ENCODE data around the gene VSIG2.

VSIG2 gene

DNA sequence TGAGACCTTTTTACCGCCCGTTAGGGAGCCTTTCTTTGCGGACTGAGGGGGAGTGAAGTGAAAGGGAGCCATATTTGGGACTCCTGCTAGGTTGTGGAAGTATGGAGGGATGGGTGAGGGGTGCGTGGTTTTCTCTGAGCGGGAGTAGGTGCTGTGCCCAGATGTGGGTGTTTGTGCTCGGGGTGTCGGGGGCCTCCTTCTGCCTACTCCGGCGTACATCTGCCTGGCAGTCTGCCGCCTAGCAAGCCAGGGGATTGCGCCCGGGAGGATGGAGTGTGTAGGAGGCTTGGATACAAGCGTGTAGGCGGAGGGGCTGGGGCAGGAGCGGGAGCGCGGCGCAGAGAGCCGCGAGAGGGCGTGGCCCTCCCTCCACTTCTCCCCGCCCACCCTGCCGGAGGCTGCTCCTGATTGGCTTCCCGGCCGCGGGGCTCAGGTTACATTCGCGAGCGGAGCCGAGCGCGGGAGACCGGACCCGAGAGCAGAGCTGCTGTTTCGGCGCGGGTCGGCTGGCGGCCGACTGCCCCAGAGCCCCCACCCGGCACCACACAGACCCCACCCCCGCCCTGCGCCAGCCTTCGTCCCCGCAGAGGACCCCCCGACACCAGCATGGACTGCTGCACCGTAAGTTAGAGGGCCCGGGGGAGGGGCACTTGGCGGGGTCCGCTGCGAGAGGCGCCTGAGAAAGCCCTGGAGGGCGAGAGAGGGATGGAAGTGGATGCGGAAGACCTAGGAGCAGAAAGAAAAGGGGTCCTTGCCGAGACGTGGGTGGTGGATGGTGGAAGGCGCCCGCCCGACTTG, 12.4 kb downstream of the VSIG2 start, which contains the start of gene NRGN:
NRGN (plus strand) TSS at position 464 of the 798 bp plus-strand sequence; CDS start at position 607, 143 bp downstream.
- Histone ChIP-seq H3K36me3 (ENCODE audit: insufficient read depth, insufficient read length, low read length) (no peaks in the 10 kb centered on the region), H3K9me3 (ENCODE audit: insufficient read depth, low read length) (no peaks in the 10 kb centered on the region), H3K9ac (ENCODE audit: insufficient read length, low read depth) (peak within 1 kb of the TSS; percentile 62), H3K4me1 (ENCODE audit: insufficient read depth, insufficient read length) (no peaks in the 10 kb centered on the region), H3K4me3 (ENCODE audit: insufficient read length, low read depth) (peak within 1 kb of the TSS; percentile 62), H3K27me3 (ENCODE audit: insufficient read depth, insufficient read length) (peaks cover 81% of the 10 kb centered on the region)
- no peak for TF ChIP-seq SUZ12 (IDR thresholded peaks at IDR 0.05; ENCODE audit: extremely low read depth, insufficient read depth, insufficient read length)
- TF ChIP-seq YY1 (IDR thresholded peaks at IDR 0.05; ENCODE audit: insufficient read depth, insufficient read length): no peak
- no peak for TF ChIP-seq ZNF274 (IDR thresholded peaks at IDR 0.05; ENCODE audit: low read depth, low read length)
- peak; percentile 87 for DNase-seq (ENCODE audit: low read depth, low spot score)

DNA sequence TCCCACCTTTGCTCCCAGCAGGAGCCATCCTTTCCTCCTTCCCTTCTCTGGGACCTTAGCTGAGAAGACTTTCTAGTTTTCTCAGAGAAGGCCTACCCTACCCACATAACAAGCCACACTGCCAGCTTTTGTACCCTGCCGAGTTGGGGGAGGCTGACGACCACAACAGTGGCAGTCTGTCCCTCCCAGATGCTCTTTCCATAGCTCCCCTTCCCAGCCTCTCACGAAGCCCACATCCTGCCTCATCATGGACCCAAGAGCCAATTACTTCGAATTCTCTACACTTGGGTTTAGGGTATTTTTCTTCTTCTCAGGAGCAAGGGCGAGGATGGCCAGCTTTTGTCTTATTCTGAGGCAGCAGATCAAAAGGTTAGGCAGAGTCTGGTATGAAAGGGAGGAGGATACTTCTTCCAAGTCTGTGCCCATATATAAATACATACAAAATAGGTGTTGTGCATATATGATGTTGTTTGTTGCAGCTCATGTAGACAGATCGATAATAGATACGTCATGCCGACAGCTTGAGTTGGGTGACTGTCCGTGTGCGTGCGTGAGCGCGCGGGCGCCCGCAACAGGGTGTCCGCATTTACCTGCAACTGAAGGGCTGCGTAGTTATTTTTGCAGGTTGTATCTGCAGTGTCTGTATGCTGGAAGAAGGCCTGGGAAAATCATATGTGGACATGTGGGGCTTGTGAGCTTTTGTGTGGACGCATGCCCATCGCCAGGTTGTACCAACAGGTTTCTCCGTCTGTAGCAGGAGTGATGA, 13.2 kb downstream of the VSIG2 start:
- no peak for DNase-seq (ENCODE audit: low read depth, low spot score)
- H3K9me3 ChIP-seq (ENCODE audit: insufficient read depth, low read length): no peaks in the 10 kb centered on the region
- TF ChIP-seq ZNF274 (IDR thresholded peaks at IDR 0.05; ENCODE audit: low read depth, low read length) (no peak), YY1 (IDR thresholded peaks at IDR 0.05; ENCODE audit: insufficient read depth, insufficient read length) (no peak), SUZ12 (IDR thresholded peaks at IDR 0.05; ENCODE audit: extremely low read depth, insufficient read depth, insufficient read length) (no peak)
- H3K9ac ChIP-seq (ENCODE audit: insufficient read length, low read depth): peak overlapping the region; percentile 56
- no peaks in the 10 kb centered on the region for H3K36me3 ChIP-seq (ENCODE audit: insufficient read depth, insufficient read length, low read length)
- H3K4me1 ChIP-seq (ENCODE audit: insufficient read depth, insufficient read length): no peaks in the 10 kb centered on the region
- H3K27me3 ChIP-seq (ENCODE audit: insufficient read depth, insufficient read length): peaks cover 73% of the 10 kb centered on the region
- peak overlapping the region; percentile 15 for H3K4me3 ChIP-seq (ENCODE audit: insufficient read length, low read depth)

DNA sequence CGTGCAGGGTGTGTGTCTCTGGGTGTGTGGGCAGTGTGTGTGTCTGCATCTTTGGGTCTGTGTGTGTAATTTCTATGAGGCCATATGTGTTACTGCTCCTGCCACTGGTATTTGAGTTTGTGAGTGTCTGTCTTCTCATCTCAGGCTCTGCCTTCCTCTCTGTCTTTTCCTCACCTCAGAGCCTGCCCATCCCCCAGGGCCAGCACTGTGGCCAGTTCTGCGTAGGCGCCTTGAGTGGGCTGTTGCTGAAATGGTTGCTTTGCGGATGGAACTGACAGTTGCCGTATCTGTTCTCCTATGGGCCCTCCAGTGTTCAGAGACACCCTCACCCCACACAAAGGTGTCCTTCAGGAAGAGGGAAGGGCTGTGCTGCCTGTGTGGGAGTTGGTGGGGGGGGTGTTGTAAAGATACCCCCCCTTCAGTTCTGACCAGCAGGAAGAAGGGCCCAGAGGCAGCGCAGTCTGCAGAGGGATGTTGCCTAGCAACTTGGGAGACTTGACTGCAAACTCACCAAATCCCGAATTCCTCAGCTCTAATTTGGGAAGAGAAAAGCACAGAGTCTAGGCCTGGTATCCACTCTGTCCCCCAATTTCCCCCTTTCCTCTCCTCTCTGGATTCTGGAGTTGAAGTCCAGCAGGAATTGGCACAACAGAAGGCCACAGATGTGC, 14.3 kb downstream of the VSIG2 start:
- TF ChIP-seq YY1 (IDR thresholded peaks at IDR 0.05; ENCODE audit: insufficient read depth, insufficient read length): no peak
- no peak for TF ChIP-seq ZNF274 (IDR thresholded peaks at IDR 0.05; ENCODE audit: low read depth, low read length)
- DNase-seq (ENCODE audit: low read depth, low spot score): no peak
- peaks cover 61% of the 10 kb centered on the region for H3K27me3 ChIP-seq (ENCODE audit: insufficient read depth, insufficient read length)

GRCh38 chr11:124736736-124737135, 15.3 kb downstream of the VSIG2 start:
- no peak overlapping the region for H3K4me3 ChIP-seq (ENCODE audit: insufficient read length, low read depth)
- no peaks in the 10 kb centered on the region for H3K4me1 ChIP-seq (ENCODE audit: insufficient read depth, insufficient read length)
- H3K36me3 ChIP-seq (ENCODE audit: insufficient read depth, insufficient read length, low read length): no peaks in the 10 kb centered on the region
- no peak overlapping the region for H3K9ac ChIP-seq (ENCODE audit: insufficient read length, low read depth)
- no peak for DNase-seq (ENCODE audit: low read depth, low spot score)
- peaks cover 51% of the 10 kb centered on the region for H3K27me3 ChIP-seq (ENCODE audit: insufficient read depth, insufficient read length)
- TF ChIP-seq ZNF274 (IDR thresholded peaks at IDR 0.05; ENCODE audit: low read depth, low read length): no peak
- no peak for TF ChIP-seq YY1 (IDR thresholded peaks at IDR 0.05; ENCODE audit: insufficient read depth, insufficient read length)
- no peak for TF ChIP-seq SUZ12 (IDR thresholded peaks at IDR 0.05; ENCODE audit: extremely low read depth, insufficient read depth, insufficient read length)
- no peaks in the 10 kb centered on the region for H3K9me3 ChIP-seq (ENCODE audit: insufficient read depth, low read length)

More for the DNA sequence above, 14.3 kb downstream of the VSIG2 start:
- H3K36me3 ChIP-seq (ENCODE audit: insufficient read depth, insufficient read length, low read length): no peaks in the 10 kb centered on the region
- no peak overlapping the region for H3K4me3 ChIP-seq (ENCODE audit: insufficient read length, low read depth)
- no peak overlapping the region for H3K9ac ChIP-seq (ENCODE audit: insufficient read length, low read depth)
- H3K9me3 ChIP-seq (ENCODE audit: insufficient read depth, low read length): no peaks in the 10 kb centered on the region
- H3K4me1 ChIP-seq (ENCODE audit: insufficient read depth, insufficient read length): no peaks in the 10 kb centered on the region

GRCh38 chr11:124732230-124732629, 19.8 kb downstream of the VSIG2 start:
- H3K4me1 ChIP-seq (ENCODE audit: insufficient read depth, insufficient read length): no peaks in the 10 kb centered on the region
- H3K9me3 ChIP-seq (ENCODE audit: insufficient read depth, low read length): no peaks in the 10 kb centered on the region
- H3K27me3 ChIP-seq (ENCODE audit: insufficient read depth, insufficient read length): peaks cover 11% of the 10 kb centered on the region
- H3K9ac ChIP-seq (ENCODE audit: insufficient read length, low read depth): no peak overlapping the region
- H3K4me3 ChIP-seq (ENCODE audit: insufficient read length, low read depth): no peak overlapping the region
- TF ChIP-seq YY1 (IDR thresholded peaks at IDR 0.05; ENCODE audit: insufficient read depth, insufficient read length) (no peak), SUZ12 (IDR thresholded peaks at IDR 0.05; ENCODE audit: extremely low read depth, insufficient read depth, insufficient read length) (no peak), ZNF274 (IDR thresholded peaks at IDR 0.05; ENCODE audit: low read depth, low read length) (no peak)
- DNase-seq (ENCODE audit: low read depth, low spot score): no peak
- H3K36me3 ChIP-seq (ENCODE audit: insufficient read depth, insufficient read length, low read length): no peaks in the 10 kb centered on the region

DNA sequence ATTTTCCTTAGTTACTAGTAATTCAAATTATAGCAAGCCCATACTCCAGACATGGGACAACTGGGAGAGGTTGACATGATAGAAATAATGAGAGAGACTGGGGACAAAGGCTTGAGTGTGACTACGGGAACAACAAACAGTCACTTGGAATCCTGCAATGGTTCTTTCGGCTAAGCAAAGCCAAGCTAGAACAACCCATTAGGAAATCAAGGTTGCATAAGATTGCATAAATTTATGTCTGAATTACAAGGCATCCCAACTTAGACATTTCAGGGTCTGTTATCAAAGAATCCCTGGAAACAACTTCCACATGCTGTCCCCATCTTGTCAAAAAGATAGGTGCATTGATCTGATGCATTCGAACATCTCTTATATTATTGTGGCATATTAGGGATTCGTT, 22.5 kb downstream of the VSIG2 start:
- Histone ChIP-seq H3K4me1 (ENCODE audit: insufficient read depth, insufficient read length) (peaks cover 8% of the 10 kb centered on the region), H3K9me3 (ENCODE audit: insufficient read depth, low read length) (no peaks in the 10 kb centered on the region), H3K27me3 (ENCODE audit: insufficient read depth, insufficient read length) (peaks cover 3% of the 10 kb centered on the region), H3K4me3 (ENCODE audit: insufficient read length, low read depth) (no peak overlapping the region), H3K9ac (ENCODE audit: insufficient read length, low read depth) (no peak overlapping the region), H3K36me3 (ENCODE audit: insufficient read depth, insufficient read length, low read length) (no peaks in the 10 kb centered on the region)
- TF ChIP-seq ZNF274 (IDR thresholded peaks at IDR 0.05; ENCODE audit: low read depth, low read length) (no peak), SUZ12 (IDR thresholded peaks at IDR 0.05; ENCODE audit: extremely low read depth, insufficient read depth, insufficient read length) (no peak), YY1 (IDR thresholded peaks at IDR 0.05; ENCODE audit: insufficient read depth, insufficient read length) (no peak)
- DNase-seq (ENCODE audit: low read depth, low spot score): no peak

All from NT2/D1 (cell line).